Neural cell (in vitro differentiated cells): ENCODE measurements around the gene MOSMO. TPM values are rescaled to one million over a fixed set of nuclear protein-coding genes. Genes with fewer than 3 reads are reported as not detected.
"Not testable (repeated sequence)": the region's sequence is repeated elsewhere in the genome, so short reads cannot be mapped to it uniquely, and the experiment has no call there.

Experiments
- H2AFZ ChIP-seq: fragments of 200-600, 300-800 bp; sonication (generic), shearing (Covaris generic); 2 replicates; pipeline ENCODE4 v1.6.0; 2014; ENCODE audit warnings: low read depth, mild to moderate bottlenecking, antibody characterized with exemption, low read length, moderate library complexity
- H3F3A ChIP-seq: fragments of 200-600 bp; shearing (Covaris generic); 2 replicates; pipeline ENCODE4 v1.6.1; 2016; ENCODE audit warnings: mild to moderate bottlenecking, moderate library complexity, mixed read lengths, antibody characterized with exemption, low read length; ENCODE audit not compliant: insufficient read depth, poor library complexity, severe bottlenecking
- H3K27ac ChIP-seq: fragments of 200-600, 300-800 bp; sonication (generic), shearing (Covaris generic); 2 replicates; pipeline ENCODE4 v1.5.1; 2014; ENCODE audit warnings: mild to moderate bottlenecking, low read length, moderate library complexity
- H3K27me3 ChIP-seq: fragments of 300-800, 200-600 bp; sonication (generic), shearing (Covaris generic); 2 replicates; pipeline ENCODE4 v1.6.0; 2014; ENCODE audit warnings: mild to moderate bottlenecking, low read depth, low read length, moderate library complexity; ENCODE audit not compliant: insufficient read depth
- H3K36me3 ChIP-seq: fragments of 300-800, 200-600 bp; sonication (generic), shearing (Covaris generic); 2 replicates; pipeline ENCODE4 v1.5.1; 2014; ENCODE audit warnings: mild to moderate bottlenecking, antibody characterized with exemption, low read length, moderate library complexity; ENCODE audit not compliant: insufficient read depth
- H3K4me2 ChIP-seq: fragments of 300-800, 200-600 bp; sonication (generic), shearing (Covaris generic); 2 replicates; pipeline ENCODE4 v1.6.0; 2014; ENCODE audit warnings: mild to moderate bottlenecking, low read length
- H3K4me3 ChIP-seq: fragments of 300-800, 200-600 bp; sonication (generic), shearing (Covaris generic); 2 replicates; pipeline ENCODE4 v1.5.1; 2014; ENCODE audit warnings: mild to moderate bottlenecking, low read length, moderate library complexity
- H3K79me2 ChIP-seq: fragments of 200-600 bp; shearing (Covaris generic); replicated peaks from 2 replicates; pipeline ENCODE4 v1.6.0; 2014; ENCODE audit warnings: mild to moderate bottlenecking, low read length, moderate library complexity; ENCODE audit not compliant: insufficient read depth
- H3K9ac ChIP-seq: fragments of 300-800, 200-600 bp; sonication (generic), shearing (Covaris generic); 2 replicates; pipeline ENCODE4 v1.6.1; 2016; ENCODE audit warnings: mild to moderate bottlenecking, low read length, mixed read lengths
- H3K9me2 ChIP-seq: fragments of 200-600 bp; shearing (Covaris generic); 2 replicates; pipeline ENCODE4 v1.6.1; 2016; ENCODE audit warnings: mild to moderate bottlenecking, low read length, mixed read lengths; ENCODE audit not compliant: insufficient read depth
- H3K9me3 ChIP-seq: fragments of 200-600, 300-800 bp; sonication (generic), shearing (Covaris generic); 2 replicates; pipeline ENCODE4 v1.6.1; 2016; ENCODE audit warnings: mild to moderate bottlenecking, mixed run types, low read length, moderate library complexity, mixed read lengths
- H4K20me1 ChIP-seq: fragments of 200-600 bp; shearing (Covaris generic); 2 replicates; pipeline ENCODE4 v1.6.1; 2016; ENCODE audit warnings: mild to moderate bottlenecking, mixed run types; ENCODE audit not compliant: insufficient read depth
- CTCF ChIP-seq: fragments of 450-650 bp; IDR thresholded peaks from 2 replicates; pipeline ENCODE4 v1.5.1; 2014; ENCODE audit warnings: antibody characterized with exemption, mild to moderate bottlenecking, moderate library complexity; ENCODE audit not compliant: poor library complexity, severe bottlenecking
- EP300 ChIP-seq: fragments of 450-650 bp; conservative IDR thresholded peaks from 2 replicates; pipeline ENCODE4 v1.6.1; 2014; ENCODE audit warnings: antibody characterized with exemption, mild to moderate bottlenecking, moderate library complexity; ENCODE audit not compliant: poor library complexity, severe bottlenecking
- EZH2 ChIP-seq: fragments of 200-600, 300-800 bp; shearing (Covaris generic), sonication (generic); IDR thresholded peaks from 2 replicates; pipeline ENCODE4 v1.6.1; 2014; ENCODE audit warnings: antibody characterized with exemption, low read length, borderline replicate concordance, mild to moderate bottlenecking; ENCODE audit not compliant: insufficient read depth, poor library complexity, severe bottlenecking
- MXI1 ChIP-seq: fragments of 450-650 bp; conservative IDR thresholded peaks from 2 replicates; pipeline ENCODE4 v1.6.1; 2014; ENCODE audit warnings: antibody characterized with exemption, mild to moderate bottlenecking; ENCODE audit not compliant: poor library complexity, severe bottlenecking
- POLR2AphosphoS5 ChIP-seq: IDR thresholded peaks from 2 replicates; pipeline ENCODE4 v1.6.1; 2012
- RAD21 ChIP-seq: fragments of 450-650 bp; conservative IDR thresholded peaks from 2 replicates; pipeline ENCODE4 v1.6.1; 2014; ENCODE audit warnings: antibody characterized with exemption, mild to moderate bottlenecking, moderate library complexity
- REST ChIP-seq: IDR thresholded peaks from 2 replicates; pipeline ENCODE4 v1.6.1; 2012; ENCODE audit warnings: borderline replicate concordance
- SMC3 ChIP-seq: fragments of 450-650 bp; conservative IDR thresholded peaks from 2 replicates; pipeline ENCODE4 v1.6.1; 2014; ENCODE audit warnings: antibody characterized with exemption, mild to moderate bottlenecking, moderate library complexity; ENCODE audit not compliant: poor library complexity
- TAF1 ChIP-seq: IDR thresholded peaks from 2 replicates; pipeline ENCODE4 v1.6.1; 2012; ENCODE audit warnings: low read depth
- polyA plus RNA-seq: library from polyadenylated mRNA; depleted of rRNA; stranded (reverse); fragments of >200 nt; gene quantifications from 2 replicates; pipeline ENCODE4 v1.2.3, GENCODE V29; 2014

MOSMO gene
- polyA plus RNA-seq, 1 donor from 2014 or later = 56.3 TPM

- Histone ChIP-seq H3K79me2 (no peaks in the 10 kb centered on the region), H3F3A (no peaks in the 10 kb centered on the region), H2AFZ (no peak overlapping the region), H3K9me2 (no peaks in the 10 kb centered on the region), H3K4me3 (no peak overlapping the region), H4K20me1 (no peaks in the 10 kb centered on the region), H3K36me3 (no peaks in the 10 kb centered on the region), H3K4me2 (no peak overlapping the region), H3K27ac (no peak overlapping the region), H3K27me3 (no peaks in the 10 kb centered on the region), H3K9me3 (no peaks in the 10 kb centered on the region), H3K9ac (no peak overlapping the region)
- no peak for TF ChIP-seq CTCF
- no peak for TF ChIP-seq TAF1
- no peak for TF ChIP-seq RAD21
- no peak for TF ChIP-seq SMC3
- TF ChIP-seq REST = no peak
- no peak for TF ChIP-seq EZH2
- no peak for TF ChIP-seq POLR2AphosphoS5
- TF ChIP-seq EP300 = no peak
- TF ChIP-seq MXI1 = no peak
Observed at GRCh38 chr16:22109258-22109898, 101.5 kb downstream of the MOSMO start.

GRCh38 chr16:22111629-22112028 lies 103.7 kb downstream of the MOSMO start:
- H3F3A ChIP-seq, H3K27me3 ChIP-seq, H3K4me2 ChIP-seq, H3K9me3 ChIP-seq, H4K20me1 ChIP-seq, H3K79me2 ChIP-seq, H3K9ac ChIP-seq, H2AFZ ChIP-seq, H3K36me3 ChIP-seq, H3K27ac ChIP-seq, H3K9me2 ChIP-seq, H3K4me3 ChIP-seq: not testable (repeated sequence)
